ENCODE data around the gene NTHL1. TPM values are rescaled to one million over a fixed set of nuclear protein-coding genes. Genes with fewer than 3 reads are reported as not detected.
A peak's percentile ranks its signal among the peaks of the same experiment; 100 is the strongest.

The NTHL1 gene
- total and polyA plus RNA-seq, 2 of the 4 experiments (the other 2 are of a cell fraction) = 22.8 to 28.0 TPM

- 2% methylated on average over 26 of the region's 59 CpGs; no CpG with 5 or more reads in 1 of the 2 experiments for WGBS, 2 experiments (ENCODE audit: extremely low coverage in 2 of 2, insufficient read length in 1 of 2)
- H3K14ac ChIP-seq (replicated peaks; ENCODE audit: low read depth, low read length) = peak within 1 kb of the TSS; percentile 97
- peak within 1 kb of the TSS; percentile 96 for H4K5ac ChIP-seq (ENCODE audit: low read depth, low read length)
- H3K9ac ChIP-seq (ENCODE audit: low read depth, low read length) = peak within 1 kb of the TSS; percentile 92
- BruUV-seq (replicated peaks) = no TSS peak
- intact Hi-C loops (cut with micrococcal nuclease) = no loop called here
- peaks cover 15% of the 10 kb centered on the region for H4K20me1 ChIP-seq (ENCODE audit: insufficient read depth, low read length)
- ChIA-PET CTCF (no interaction called here), POLR2A (ENCODE audit: unreplicated experiment) (interaction anchor here (0.6 kb wide), 1 partner anchor 130 kb away, joined by 6 read pairs; no protein-coding TSS in a partner anchor)
- peaks cover 9% of the 10 kb centered on the region for H3K9me1 ChIP-seq (ENCODE audit: insufficient read depth, low read length)
- H2AK9ac ChIP-seq (replicated peaks; ENCODE audit: low read depth, low read length, poor library complexity) = peak within 1 kb of the TSS; percentile 96
- H2BK20ac ChIP-seq (ENCODE audit: low read depth, low read length) = peak within 1 kb of the TSS; percentile 57
- H3K4me1 ChIP-seq (ENCODE audit: control insufficient read depth, insufficient read depth, low read length) = peaks cover 20% of the 10 kb centered on the region
- peak within 1 kb of the TSS; percentile 97 for H3K4me2 ChIP-seq (ENCODE audit: low read depth, low read length)
- H3K23ac ChIP-seq (ENCODE audit: low read depth, low read length) = peak within 1 kb of the TSS; percentile 94
- H3K79me1 ChIP-seq (ENCODE audit: low read depth in 1 of 2, low read length in 2 of 2) = peaks cover 6 to 44% of the 10 kb centered on the region in 2 experiments
- TF ChIP-seq MXI1 (IDR thresholded peaks at IDR 0.05; ENCODE audit: borderline replicate concordance, low read depth, low read length) (peak; percentile 8; the same call in 1 of the 2 replicates), RFX5 (IDR thresholded peaks at IDR 0.05; ENCODE audit: low read depth, low read length) (no peak)
- dilution Hi-C loops (cut with HindIII; ENCODE audit: low sequenced_read_pairs, unreplicated experiment) = no loop called here
- in situ Hi-C loops (cut with MboI; ENCODE audit: low sequenced_read_pairs) = no loop called here
- peak; percentile 57 for ATAC-seq (ENCODE audit: low read depth)
- H2BK5ac ChIP-seq (ENCODE audit: low read depth, low read length, poor library complexity, severe bottlenecking) = peak within 1 kb of the TSS; percentile 82
- H3K36me3 ChIP-seq (ENCODE audit: control insufficient read depth, insufficient read depth, low read length) = peaks cover 16% of the 10 kb centered on the region; the same call in 1 of the 2 replicates
- H3K9me3 ChIP-seq (ENCODE audit: control insufficient read depth, insufficient read depth, low read length) = no peaks in the 10 kb centered on the region
- peak within 1 kb of the TSS; percentile 85 to 86; a peak in 3 of 4 replicates for H4K8ac ChIP-seq (ENCODE audit: low read depth in 2 of 2, low read length in 2 of 2)
- peak within 1 kb of the TSS; percentile 93 for H2AFZ ChIP-seq (replicated peaks; ENCODE audit: low read length, poor library complexity)
- peak within 1 kb of the TSS; percentile 80 for H4K91ac ChIP-seq (ENCODE audit: insufficient read depth, low read depth, low read length)
- H3K27ac ChIP-seq (ENCODE audit: insufficient read depth, low read length) = peak within 1 kb of the TSS; percentile 75
- H3K56ac ChIP-seq (ENCODE audit: extremely low read depth, insufficient read depth, low read length) = no peak within 1 kb of the TSS; the same call in 1 of the 2 replicates
- no peak for DNase-seq
- H3K18ac ChIP-seq (ENCODE audit: low read depth, low read length) = peak within 1 kb of the TSS; percentile 86
- peak within 1 kb of the TSS; percentile 70 for H3K4me3 ChIP-seq (ENCODE audit: insufficient read depth, low read depth, low read length)
- H2AK5ac ChIP-seq (ENCODE audit: low read depth, low read length) = peak within 1 kb of the TSS; percentile 99
- H2BK120ac ChIP-seq (ENCODE audit: low read depth, low read length) = peak within 1 kb of the TSS; percentile 85
- H3K27me3 ChIP-seq (ENCODE audit: control insufficient read depth, insufficient read depth, low read length) = no peaks in the 10 kb centered on the region
- H2BK15ac ChIP-seq (ENCODE audit: low read depth, low read length) = peak within 1 kb of the TSS; percentile 69; the same call in 1 of the 3 replicates
- H3K4ac ChIP-seq (ENCODE audit: low read depth, low read length) = peak within 1 kb of the TSS; percentile 93
Observed at GRCh38 chr16:2026461-2027023, 21.1 kb downstream of the NTHL1 start, which contains the start of gene NHERF2. TSS of gene NHERF2 (plus strand) at chr16:2026902. CDS start at chr16:2027006, 104 bp downstream.
